Measurements from ENCODE around the gene GET3. TPM values are rescaled to one million over a fixed set of nuclear protein-coding genes. Genes with fewer than 3 reads are reported as not detected.
A peak's percentile ranks its signal among the peaks of the same experiment; 100 is the strongest.

Gene GET3
- 51.5 and 57.7 TPM in 2 replicates for total RNA-seq (2016; rRNA removed; fragmentation: Illumina TruSeq; extraction: Trizol)
- total RNA-seq (2016; cell fraction: cytosol; rRNA removed; fragmentation: Illumina TruSeq; extraction: Trizol; ENCODE audit: low read depth) = 38.1 and 40.8 TPM in 2 replicates
- total RNA-seq (2016; cell fraction: insoluble cytoplasmic fraction; rRNA removed; fragmentation: Illumina TruSeq; extraction: Trizol) = 47.8 and 67.8 TPM in 2 replicates
- 42.5 and 45.5 TPM in 2 replicates for total RNA-seq (2016; cell fraction: membrane; rRNA removed; fragmentation: Illumina TruSeq; extraction: Trizol)
- total RNA-seq (2016; cell fraction: nucleus; rRNA removed; fragmentation: Illumina TruSeq; extraction: Trizol) = 20.5 and 30.0 TPM in 2 replicates
- polyA plus RNA-seq (2011; rRNA removed) = 59.4 and 67.5 TPM in 2 replicates
- polyA plus RNA-seq (2011; cell fraction: cytosol; rRNA removed) = 53.8 and 70.0 TPM in 2 replicates
- 42.4 and 59.2 TPM in 2 replicates for polyA plus RNA-seq (2011; cell fraction: nucleus; rRNA removed)
- polyA plus RNA-seq (2012) = 26.3 and 37.0 TPM in 2 replicates
- 38.9 and 39.2 TPM in 2 replicates for polyA plus RNA-seq (2016; cell fraction: cytosol; fragmentation: Illumina TruSeq; extraction: Trizol; ENCODE audit: low read depth)
- polyA plus RNA-seq (2016; cell fraction: insoluble cytoplasmic fraction; fragmentation: Illumina TruSeq; extraction: Trizol; ENCODE audit: low read depth) = 52.9 and 54.2 TPM in 2 replicates
- polyA plus RNA-seq (2016; cell fraction: membrane; fragmentation: Illumina TruSeq; extraction: Trizol; ENCODE audit: low read depth) = 39.6 and 39.8 TPM in 2 replicates
- 50.5 and 50.9 TPM in 2 replicates for polyA plus RNA-seq (2016; cell fraction: nucleus; fragmentation: Illumina TruSeq; extraction: Trizol; ENCODE audit: insufficient read depth, low read depth)
- polyA minus RNA-seq (2011; rRNA and poly(A)+ RNA removed; ENCODE audit: low replicate concordance) = 45.5 and 170 TPM in 2 replicates
- 15.5 and 16.4 TPM in 2 replicates for polyA minus RNA-seq (2011; cell fraction: cytosol; rRNA and poly(A)+ RNA removed)
- 11.2 and 13.4 TPM in 2 replicates for polyA minus RNA-seq (2011; cell fraction: nucleus; rRNA and poly(A)+ RNA removed)
- percentile 53 among the genes with signal in this experiment for Bru-seq, nascent RNA
- percentile 77 among the genes with signal in this experiment for BruChase-seq, experiment 1, labeled RNA remaining after a 6-hour chase
- BruChase-seq, experiment 2, labeled RNA remaining after a 2-hour chase = percentile 64 among the genes with signal in this experiment
- long read RNA-seq, experiment 1, transcript ASNA1-201 (7 exons, 1,280 nt) = major isoform, 20 of 26 reads
- long read RNA-seq, experiment 1, partial matches to known transcripts = 5 of 26 reads
- long read RNA-seq, experiment 1, other reads (novel, unspliced or antisense) = 1 of 26 reads
- long read RNA-seq, experiment 2, transcript ASNA1-201 (7 exons, 1,280 nt) = major isoform, 71 of 97 reads
- long read RNA-seq, experiment 2, partial matches to known transcripts = 15 of 97 reads
- long read RNA-seq, experiment 2, other reads (novel, unspliced or antisense) = 11 of 97 reads

DNA sequence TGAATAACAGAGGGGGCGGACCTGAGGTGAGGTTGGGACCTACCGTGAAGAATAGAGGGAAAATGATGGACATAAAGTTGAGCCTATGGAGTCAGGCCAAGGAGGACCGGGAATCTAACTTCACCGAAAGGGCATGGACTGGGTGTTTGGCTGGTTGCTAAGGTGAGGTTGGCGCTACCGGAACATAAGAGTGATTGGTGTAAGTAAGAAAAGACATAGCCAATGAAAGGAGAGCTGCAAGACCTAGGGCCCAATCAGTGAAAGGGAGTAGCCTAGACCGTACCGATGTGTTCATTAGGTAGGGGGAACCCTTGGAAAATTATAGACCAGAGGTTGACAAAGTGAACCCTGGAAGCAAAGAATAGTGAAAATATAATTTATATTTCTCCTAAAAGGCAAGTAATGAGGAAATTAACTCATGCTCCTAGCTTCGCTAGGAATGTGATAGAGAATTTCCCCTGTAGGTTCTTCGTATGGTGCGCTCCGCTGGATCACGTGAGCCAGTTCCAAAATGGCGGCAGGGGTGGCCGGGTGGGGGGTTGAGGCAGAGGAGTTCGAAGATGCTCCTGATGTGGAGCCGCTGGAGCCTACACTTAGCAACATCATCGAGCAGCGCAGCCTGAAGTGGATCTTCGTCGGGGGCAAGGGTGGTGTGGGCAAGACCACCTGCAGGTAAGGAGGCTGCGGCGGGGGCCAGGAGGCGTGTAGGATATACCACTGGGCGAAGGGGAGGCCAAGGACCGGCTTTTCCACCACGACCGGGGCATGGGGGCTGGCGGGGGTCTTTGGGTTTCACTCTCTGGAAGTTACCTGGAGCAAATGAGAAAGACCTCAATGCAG is at the start of gene GET3:
GET3 (plus strand) TSS at position 503 of the 840 bp plus-strand sequence; CDS start at position 512, 9 bp downstream.
- TSS peak; percentile 80 for BruUV-seq (replicated peaks)
- TF ChIP-seq ZNF326 (CRISPR knock-in tag; IDR thresholded peaks at IDR 0.05; ENCODE audit: borderline replicate concordance) = no peak
- peak; percentile 43; the same call in 1 of the 2 replicates for TF ChIP-seq KLF12 (CRISPR knock-in tag; IDR thresholded peaks at IDR 0.05; ENCODE audit: borderline replicate concordance)
- no peak for TF ChIP-seq SALL2 (CRISPR knock-in tag; IDR thresholded peaks at IDR 0.05)
- TF ChIP-seq, protein P1, sequence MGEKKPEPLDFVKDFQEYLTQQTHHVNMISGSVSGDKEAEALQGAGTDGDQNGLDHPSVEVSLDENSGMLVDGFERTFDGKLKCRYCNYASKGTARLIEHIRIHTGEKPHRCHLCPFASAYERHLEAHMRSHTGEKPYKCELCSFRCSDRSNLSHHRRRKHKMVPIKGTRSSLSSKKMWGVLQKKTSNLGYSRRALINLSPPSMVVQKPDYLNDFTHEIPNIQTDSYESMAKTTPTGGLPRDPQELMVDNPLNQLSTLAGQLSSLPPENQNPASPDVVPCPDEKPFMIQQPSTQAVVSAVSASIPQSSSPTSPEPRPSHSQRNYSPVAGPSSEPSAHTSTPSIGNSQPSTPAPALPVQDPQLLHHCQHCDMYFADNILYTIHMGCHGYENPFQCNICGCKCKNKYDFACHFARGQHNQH (CRISPR knock-in tag; IDR thresholded peaks at IDR 0.05) = no peak
- no peak for TF ChIP-seq SETDB1 (CRISPR knock-in tag; IDR thresholded peaks at IDR 0.05; ENCODE audit: borderline replicate concordance)
- TF ChIP-seq KDM1A (CRISPR knock-in tag; IDR thresholded peaks at IDR 0.05) = no peak
- no peak for TF ChIP-seq ZIK1 (CRISPR knock-in tag; IDR thresholded peaks at IDR 0.05; ENCODE audit: borderline replicate concordance, low read depth)
- no peak for TF ChIP-seq SMAD1 (CRISPR knock-in tag; IDR thresholded peaks at IDR 0.05; ENCODE audit: borderline replicate concordance, low read depth)
- TF ChIP-seq, protein P2, sequence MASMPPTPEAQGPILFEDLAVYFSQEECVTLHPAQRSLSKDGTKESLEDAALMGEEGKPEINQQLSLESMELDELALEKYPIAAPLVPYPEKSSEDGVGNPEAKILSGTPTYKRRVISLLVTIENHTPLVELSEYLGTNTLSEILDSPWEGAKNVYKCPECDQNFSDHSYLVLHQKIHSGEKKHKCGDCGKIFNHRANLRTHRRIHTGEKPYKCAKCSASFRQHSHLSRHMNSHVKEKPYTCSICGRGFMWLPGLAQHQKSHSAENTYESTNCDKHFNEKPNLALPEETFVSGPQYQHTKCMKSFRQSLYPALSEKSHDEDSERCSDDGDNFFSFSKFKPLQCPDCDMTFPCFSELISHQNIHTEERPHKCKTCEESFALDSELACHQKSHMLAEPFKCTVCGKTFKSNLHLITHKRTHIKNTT (CRISPR knock-in tag; IDR thresholded peaks at IDR 0.05) = no peak
- TF ChIP-seq ZSCAN29 (CRISPR knock-in tag; conservative IDR thresholded peaks at IDR 0.05) = no peak
- no peak for TF ChIP-seq HMGA1 (CRISPR knock-in tag; conservative IDR thresholded peaks at IDR 0.05)
- TF ChIP-seq ZFP36L2 (CRISPR knock-in tag; IDR thresholded peaks at IDR 0.05) = no peak
- no peak for TF ChIP-seq ZNF335 (CRISPR knock-in tag; IDR thresholded peaks at IDR 0.05)
- TF ChIP-seq, protein P3, sequence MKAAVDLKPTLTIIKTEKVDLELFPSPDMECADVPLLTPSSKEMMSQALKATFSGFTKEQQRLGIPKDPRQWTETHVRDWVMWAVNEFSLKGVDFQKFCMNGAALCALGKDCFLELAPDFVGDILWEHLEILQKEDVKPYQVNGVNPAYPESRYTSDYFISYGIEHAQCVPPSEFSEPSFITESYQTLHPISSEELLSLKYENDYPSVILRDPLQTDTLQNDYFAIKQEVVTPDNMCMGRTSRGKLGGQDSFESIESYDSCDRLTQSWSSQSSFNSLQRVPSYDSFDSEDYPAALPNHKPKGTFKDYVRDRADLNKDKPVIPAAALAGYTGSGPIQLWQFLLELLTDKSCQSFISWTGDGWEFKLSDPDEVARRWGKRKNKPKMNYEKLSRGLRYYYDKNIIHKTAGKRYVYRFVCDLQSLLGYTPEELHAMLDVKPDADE (CRISPR knock-in tag; IDR thresholded peaks at IDR 0.05) = no peak

More for the DNA sequence above, at the start of gene GET3:
- WGBS (ENCODE audit: low lambda C conversion rate) = under 1% methylated on average over 15 of the region's 29 CpGs
- Histone ChIP-seq H3K4me1 (ENCODE audit: insufficient read depth, low read length) (peaks cover 43% of the 10 kb centered on the region), H3K79me2 (ENCODE audit: insufficient read depth, low read length) (peaks cover 39% of the 10 kb centered on the region), H2AFZ (ENCODE audit: low read length) (peak within 1 kb of the TSS; percentile 100), H3K4me3 (replicated peaks in 1 of 3; ENCODE audit: insufficient read depth in 1 of 3, low read depth in 2 of 3, low read length in 3 of 3) (peak within 1 kb of the TSS; percentile 88 to 98 (median 93)), H3K36me3 (replicated peaks in 1 of 2; ENCODE audit: control insufficient read depth in 1 of 2, insufficient read depth in 2 of 2, low read length in 2 of 2) (peaks cover 4 to 12% of the 10 kb centered on the region in 2 experiments; a peak in 4 of 5 replicates), H3K9ac (ENCODE audit: insufficient read depth, low read depth, low read length) (peak within 1 kb of the TSS; percentile 98), H4K20me1 (ENCODE audit: insufficient read depth, low read length) (peaks cover 13% of the 10 kb centered on the region), H3K27me3 (ENCODE audit: control insufficient read depth in 1 of 2, insufficient read depth in 2 of 2, low read length in 2 of 2) (no peaks in the 10 kb centered on the region; a peak in 1 of 5 replicates), H3K9me3 (ENCODE audit: low read length) (no peaks in the 10 kb centered on the region), H3K4me2 (ENCODE audit: low read depth, low read length) (peak within 1 kb of the TSS; percentile 99), H3K27ac (ENCODE audit: extremely low read length, insufficient read depth, low read length) (peak within 1 kb of the TSS; percentile 99)
- DNase-seq (ENCODE audit: low spot score) (peak; percentile 100), FAIRE-seq (peak; percentile 99), ATAC-seq (peak; percentile 93)
- in situ Hi-C loops (cut with HindIII; ENCODE audit: extremely low pct_ligation_motif_present, low pct_unique_long_range_greater_than_20kb) (no loop called here), intact Hi-C loops (cut with micrococcal nuclease; ENCODE audit: unreplicated experiment) (loop anchor here (1.0 to 2.0 kb wide), 2 partner anchors 15 to 24 kb away; no protein-coding TSS in a partner anchor)
- ChIA-PET CTCF (ENCODE audit: low intra/inter-chr PET ratio, low total read pairs) (no interaction called here), POLR2A (interaction anchor here (0.6 to 3.3 kb wide), 18 partner anchors 10 to 242 kb away, joined by 3 to 20 read pairs (median 4); partner anchors contain the start of genes JUNB, RNASEH2A, TNPO2 and ZNF490)

All from HepG2 (cell line).